DOHH2 (cell line): ENCODE measurements around the gene PSMD9.

Source experiments
- H3F3A ChIP-seq: fragments of 200-600 bp; sonication (generic), shearing (Covaris generic); 2 replicates; pipeline ENCODE4 v1.6.0; 2016; ENCODE audit warnings: antibody characterized with exemption, mild to moderate bottlenecking; ENCODE audit not compliant: control insufficient read depth, insufficient read depth
- H3K27ac ChIP-seq: fragments of 200-600 bp; sonication (generic); 2 replicates; pipeline ENCODE4 v1.5.1; 2014; ENCODE audit warnings: low read depth, mild to moderate bottlenecking, low read length, moderate library complexity
- H3K27me3 ChIP-seq: fragments of 200-600 bp; sonication (generic); 2 replicates; pipeline ENCODE4 v1.6.1; 2014; ENCODE audit warnings: mild to moderate bottlenecking, low read length, mixed read lengths; ENCODE audit not compliant: control insufficient read depth
- H3K36me3 ChIP-seq: fragments of 200-600 bp; sonication (generic); 2 replicates; pipeline ENCODE4 v1.6.1; 2014; ENCODE audit warnings: mild to moderate bottlenecking, low read length, moderate library complexity, mixed read lengths; ENCODE audit not compliant: control insufficient read depth
- H3K4me1 ChIP-seq: fragments of 200-600 bp; sonication (generic); 2 replicates; pipeline ENCODE4 v1.6.1; 2014; ENCODE audit warnings: mild to moderate bottlenecking, low read length, mixed read lengths; ENCODE audit not compliant: control insufficient read depth
- H3K4me2 ChIP-seq: fragments of 200-600 bp; sonication (generic); 2 replicates; pipeline ENCODE4 v1.6.0; 2014; ENCODE audit warnings: mild to moderate bottlenecking, low read length, moderate library complexity
- H3K4me3 ChIP-seq: fragments of 200-600 bp; sonication (generic); 2 replicates; pipeline ENCODE4 v1.5.1; 2014; ENCODE audit warnings: mild to moderate bottlenecking, low read length, mixed read lengths
- H3K79me2 ChIP-seq: fragments of 200-600 bp; sonication (generic); 2 replicates; pipeline ENCODE4 v1.6.1; 2014; ENCODE audit warnings: mild to moderate bottlenecking, low read length, mixed read lengths; ENCODE audit not compliant: control insufficient read depth
- H3K9me2 ChIP-seq: fragments of 200-600 bp; sonication (generic); replicated peaks from 2 replicates; pipeline ENCODE4 v1.6.1; 2014; ENCODE audit warnings: mild to moderate bottlenecking, low read length, mixed read lengths; ENCODE audit not compliant: control insufficient read depth
- H3K9me3 ChIP-seq: fragments of 200-600 bp; sonication (generic); 2 replicates; pipeline ENCODE4 v1.6.1; 2014; ENCODE audit warnings: antibody characterized with exemption, low read length, mixed read lengths; ENCODE audit not compliant: control insufficient read depth, insufficient read depth
- H4K20me1 ChIP-seq: fragments of 200-600 bp; sonication (generic); 2 replicates; pipeline ENCODE4 v1.6.0; 2014; ENCODE audit warnings: low read depth, mild to moderate bottlenecking, antibody characterized with exemption, low read length, moderate library complexity; ENCODE audit not compliant: control insufficient read depth, insufficient read depth
- CTCF ChIP-seq: fragments of 200-600 bp; sonication (generic); IDR thresholded peaks from one replicate; pipeline ENCODE4 v1.5.1; 2014; ENCODE audit warnings: antibody characterized with exemption, mild to moderate bottlenecking, low read depth, low read length; ENCODE audit not compliant: poor library complexity, severe bottlenecking
- EZH2phosphoT487 ChIP-seq: fragments of 200-600 bp; sonication (generic); IDR thresholded peaks from 2 replicates; pipeline ENCODE4 v1.6.1; 2017; ENCODE audit warnings: borderline replicate concordance, mild to moderate bottlenecking, antibody characterized with exemption, low read length, moderate library complexity, mixed read lengths

Gene PSMD9

GRCh38 chr12:121953117-121953692 is 64.6 kb downstream of the PSMD9 start:
- peaks cover 59% of the 10 kb centered on the region for H3K4me1 ChIP-seq
- no peak overlapping the region for H3K4me2 ChIP-seq
- H3K79me2 ChIP-seq = no peaks in the 10 kb centered on the region
- H3K36me3 ChIP-seq = peaks cover 28% of the 10 kb centered on the region
- peaks cover 16% of the 10 kb centered on the region for H3F3A ChIP-seq
- H3K4me3 ChIP-seq = no peak overlapping the region
- no peaks in the 10 kb centered on the region for H3K27me3 ChIP-seq
- no peak overlapping the region for H3K27ac ChIP-seq
- 0 out of 2 replicates have a peak, but pooled peaks cover 3% of the 10 kb centered on the region for H3K9me3 ChIP-seq
- no peaks in the 10 kb centered on the region for H3K9me2 ChIP-seq
- no peaks in the 10 kb centered on the region for H4K20me1 ChIP-seq
- TF ChIP-seq CTCF = no peak

DNA sequence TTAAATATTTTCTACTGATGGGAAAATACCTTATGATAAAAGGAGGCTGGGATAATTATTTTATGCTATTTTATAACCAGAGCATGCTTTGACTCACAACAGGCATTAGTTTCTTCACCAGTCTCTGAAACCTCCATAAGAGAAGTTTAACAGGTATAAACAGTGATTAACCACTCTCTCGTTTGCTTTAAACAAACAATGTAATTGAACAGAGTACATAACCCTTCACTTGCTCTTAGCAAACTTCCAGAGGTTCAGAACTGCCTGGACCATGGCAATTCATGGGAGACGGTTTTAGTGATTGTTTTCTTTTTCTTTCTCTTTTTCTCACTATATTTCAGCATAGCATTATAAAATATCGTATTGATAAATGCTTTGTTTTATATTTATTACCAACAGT is 65.1 kb downstream of the PSMD9 start:
- Histone ChIP-seq H3K79me2 (no peaks in the 10 kb centered on the region), H4K20me1 (no peaks in the 10 kb centered on the region), H3K27ac (no peak overlapping the region), H3K9me2 (no peaks in the 10 kb centered on the region), H3F3A (peaks cover 16% of the 10 kb centered on the region), H3K4me2 (no peak overlapping the region), H3K4me1 (peaks cover 61% of the 10 kb centered on the region), H3K4me3 (no peak overlapping the region), H3K36me3 (peaks cover 33% of the 10 kb centered on the region), H3K9me3 (0 out of 2 replicates have a peak, but pooled peaks cover 3% of the 10 kb centered on the region), H3K27me3 (no peaks in the 10 kb centered on the region)
- no peak for TF ChIP-seq EZH2phosphoT487
- TF ChIP-seq CTCF = no peak

- Histone ChIP-seq H3F3A (peaks cover 19% of the 10 kb centered on the region), H3K4me2 (peak overlapping the region; percentile 49), H3K4me1 (peaks cover 54% of the 10 kb centered on the region), H3K36me3 (peaks cover 32% of the 10 kb centered on the region), H3K9me3 (0 out of 2 replicates have a peak, but pooled peaks cover 3% of the 10 kb centered on the region), H3K9me2 (no peaks in the 10 kb centered on the region), H4K20me1 (no peaks in the 10 kb centered on the region), H3K27ac (peak overlapping the region; percentile 26; the same call in 1 of the 2 replicates), H3K4me3 (peak overlapping the region; percentile 28), H3K27me3 (no peaks in the 10 kb centered on the region), H3K79me2 (no peaks in the 10 kb centered on the region)
- no peak for TF ChIP-seq EZH2phosphoT487
- peak; percentile 75 for TF ChIP-seq CTCF
These were observed 67.0 kb downstream of the PSMD9 start for GRCh38 chr12:121955258-121956237.
